ENCODE data around the gene PLA2G15.
A peak's percentile ranks its signal among the peaks of the same experiment; 100 is the strongest.

PLA2G15 gene, protein sequence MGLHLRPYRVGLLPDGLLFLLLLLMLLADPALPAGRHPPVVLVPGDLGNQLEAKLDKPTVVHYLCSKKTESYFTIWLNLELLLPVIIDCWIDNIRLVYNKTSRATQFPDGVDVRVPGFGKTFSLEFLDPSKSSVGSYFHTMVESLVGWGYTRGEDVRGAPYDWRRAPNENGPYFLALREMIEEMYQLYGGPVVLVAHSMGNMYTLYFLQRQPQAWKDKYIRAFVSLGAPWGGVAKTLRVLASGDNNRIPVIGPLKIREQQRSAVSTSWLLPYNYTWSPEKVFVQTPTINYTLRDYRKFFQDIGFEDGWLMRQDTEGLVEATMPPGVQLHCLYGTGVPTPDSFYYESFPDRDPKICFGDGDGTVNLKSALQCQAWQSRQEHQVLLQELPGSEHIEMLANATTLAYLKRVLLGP
- 7.5 to 8.4 reads per million in 2 donors for total RNA-seq

DNA sequence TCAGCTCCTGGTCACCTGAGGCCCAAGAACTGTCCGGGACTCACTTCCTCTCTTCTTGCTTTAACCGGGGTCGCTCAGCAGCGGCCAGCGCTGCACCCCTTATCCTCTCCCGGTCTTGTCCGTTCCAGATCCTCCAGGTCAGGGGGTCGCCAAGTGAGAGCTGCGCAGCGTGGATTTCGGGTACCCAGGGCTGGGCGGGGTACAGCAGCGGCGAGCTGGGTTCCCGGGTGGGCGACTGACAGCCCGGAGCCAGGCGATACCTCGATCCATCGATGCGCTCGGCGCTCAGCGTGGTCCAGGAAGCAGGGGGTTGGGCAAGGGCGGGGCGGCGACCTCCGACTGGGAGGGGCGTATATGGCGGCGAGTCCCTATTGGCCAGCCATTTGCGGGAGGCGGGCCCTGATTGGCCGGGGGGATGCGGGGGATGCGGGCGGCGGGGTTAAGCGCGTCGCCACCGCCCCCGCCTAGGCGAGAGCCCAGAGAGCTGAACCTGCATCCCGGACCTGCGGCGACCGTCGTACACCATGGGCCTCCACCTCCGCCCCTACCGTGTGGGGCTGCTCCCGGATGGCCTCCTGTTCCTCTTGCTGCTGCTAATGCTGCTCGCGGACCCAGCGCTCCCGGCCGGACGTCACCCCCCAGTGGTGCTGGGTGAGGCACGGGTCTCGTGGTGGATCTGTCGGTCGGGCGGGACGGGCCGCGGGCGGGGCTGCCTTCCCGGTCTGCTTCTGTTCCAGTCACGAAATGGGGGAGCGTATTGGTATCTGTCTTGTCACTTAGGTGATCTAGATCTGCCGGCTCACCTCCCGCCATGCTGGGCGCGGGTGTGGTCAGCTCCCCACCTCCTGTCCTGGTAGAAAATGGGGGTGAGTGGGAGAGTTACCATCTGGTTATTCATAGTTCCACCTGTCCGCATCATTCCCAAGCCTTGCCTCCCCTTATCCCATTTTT, at the start of gene PLA2G15:
Gene PLA2G15 (plus strand): TSS at position 471 of the 951 bp plus-strand sequence. CDS start 54 bp downstream, at position 525.
- peak; percentile 88 to 97 (median 95) for DNase-seq

DNA sequence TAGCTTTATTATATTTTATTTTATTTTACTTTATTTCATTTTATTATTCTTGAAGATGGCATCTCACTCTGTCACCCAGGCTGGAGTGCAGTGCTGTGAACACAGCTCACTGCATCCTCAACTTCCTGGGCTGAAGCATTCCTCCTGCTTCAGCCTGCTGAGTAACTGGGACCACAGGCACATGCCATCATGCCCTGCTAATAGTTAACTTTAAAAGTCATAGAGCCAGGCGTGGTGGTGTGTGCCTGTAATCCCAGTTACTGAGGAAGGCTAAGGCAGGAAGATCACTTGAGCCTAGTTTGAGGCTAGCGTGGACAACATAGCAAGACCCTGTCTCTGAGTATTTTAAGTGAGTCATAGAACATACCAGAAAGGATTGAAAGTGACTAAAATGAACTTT, 47.9 kb upstream of the PLA2G15 start:
- no peak for DNase-seq

DNA sequence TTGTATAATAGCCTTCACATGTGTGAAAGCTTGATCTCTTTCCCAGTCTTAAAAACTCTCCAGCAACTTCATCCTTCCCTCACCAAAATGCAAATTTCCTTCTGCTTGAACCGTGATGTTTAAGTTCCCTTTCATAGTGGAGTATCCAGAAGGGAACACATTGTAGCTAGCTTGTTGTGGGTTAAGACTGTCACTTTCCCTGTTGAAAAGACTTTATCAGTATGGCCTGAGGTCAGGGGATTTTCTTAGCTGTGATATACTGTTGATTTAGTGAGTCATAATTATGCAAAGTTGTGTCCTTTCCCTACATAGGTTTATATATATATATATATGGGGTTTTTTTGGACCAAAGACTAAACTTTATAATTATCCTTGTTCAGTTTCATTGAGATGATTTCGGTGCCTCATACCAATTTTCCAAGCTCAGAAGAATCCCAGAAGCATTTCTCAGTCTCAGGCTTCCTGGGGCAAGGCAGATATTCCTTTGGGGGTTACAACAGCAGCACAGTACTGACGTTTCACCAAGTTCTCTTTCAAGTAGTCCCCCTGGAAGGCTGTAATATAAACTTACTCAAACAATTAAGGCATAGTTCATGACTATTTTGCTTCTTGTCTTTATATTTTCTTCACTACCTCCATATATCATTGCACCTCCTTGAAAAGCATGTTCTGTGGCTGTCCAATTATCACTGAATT, 44.9 kb upstream of the PLA2G15 start:
- peak in 1 of 5 experiments; percentile 30 for DNase-seq

DNA sequence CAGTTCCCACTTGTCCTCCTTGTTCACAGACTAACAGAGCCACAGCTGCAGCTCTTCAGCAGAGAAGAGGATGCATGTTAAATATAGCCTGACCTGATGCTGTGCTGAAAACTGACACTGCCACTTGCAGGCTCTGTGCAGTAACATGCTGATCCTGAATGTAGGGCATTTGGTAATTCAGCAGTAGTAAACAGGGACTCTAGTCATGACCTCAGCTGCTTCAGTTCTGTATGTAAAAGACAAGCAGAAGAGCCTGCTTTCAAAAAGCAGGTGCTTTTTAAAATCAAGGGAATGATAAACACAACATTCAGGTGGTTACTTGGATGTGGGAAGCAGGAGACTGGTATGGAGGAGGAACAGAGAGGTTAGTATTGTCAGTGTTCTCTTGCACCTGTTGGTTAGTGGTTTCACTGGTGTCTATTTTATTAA, 43.1 kb upstream of the PLA2G15 start:
- DNase-seq: no peak

DNA sequence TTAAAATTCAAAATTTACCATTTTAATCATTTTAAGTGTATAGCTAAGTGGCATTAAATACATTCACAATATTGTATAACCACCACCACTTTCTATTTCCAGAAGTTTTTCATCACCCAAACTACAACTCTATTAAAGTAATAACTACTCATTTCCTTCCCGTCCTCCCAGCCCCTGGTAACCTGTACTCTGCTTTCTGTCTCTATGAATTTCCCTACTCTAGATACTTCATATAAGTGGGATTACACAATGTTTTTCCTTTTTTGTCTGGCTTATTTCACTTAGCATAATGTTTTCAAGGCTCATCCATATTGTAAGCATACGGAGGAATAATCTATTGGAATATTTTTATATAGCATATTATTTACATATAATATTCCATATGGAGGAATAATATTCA, 38.9 kb upstream of the PLA2G15 start:
- no peak for DNase-seq

DNA sequence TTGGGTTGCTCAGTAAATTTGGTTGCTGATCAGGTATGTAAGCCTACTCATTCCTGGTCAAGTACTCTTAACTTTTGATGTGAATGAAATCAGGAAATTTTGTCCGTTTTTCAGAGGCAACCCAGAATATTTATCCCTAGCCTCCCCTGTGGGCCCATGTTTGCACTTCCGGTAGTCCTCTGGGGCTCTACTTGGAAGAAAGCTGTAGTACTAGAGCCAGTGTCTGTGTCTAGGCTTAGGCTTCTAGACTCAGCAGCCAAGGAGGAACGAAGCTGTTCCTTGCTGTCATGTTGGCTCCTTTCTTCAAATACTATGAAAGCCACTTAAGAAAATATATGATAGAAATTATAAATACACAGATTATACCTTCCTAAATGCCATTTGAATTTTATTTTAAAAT, 30.4 kb upstream of the PLA2G15 start:
- DNase-seq: no peak

DNA sequence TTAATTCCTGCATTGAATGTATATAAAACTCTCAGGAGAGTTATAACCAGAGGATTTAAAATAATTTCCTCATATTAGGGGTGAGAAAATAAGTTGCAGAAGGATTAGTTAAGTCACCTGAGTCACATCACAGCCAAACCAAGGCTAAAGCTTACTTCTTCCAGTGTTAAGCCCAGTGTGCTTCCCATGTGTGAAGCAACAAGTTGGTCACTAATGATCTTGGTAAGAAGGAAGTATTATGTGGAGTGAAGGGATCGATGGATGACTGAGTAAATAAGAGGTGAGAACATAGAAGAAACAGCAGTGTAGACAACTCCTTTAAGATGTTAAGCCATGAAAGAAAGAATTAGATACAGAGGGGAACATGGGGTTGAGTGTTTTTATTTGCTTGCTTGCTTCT, 29.9 kb upstream of the PLA2G15 start:
- no peak for DNase-seq

DNA sequence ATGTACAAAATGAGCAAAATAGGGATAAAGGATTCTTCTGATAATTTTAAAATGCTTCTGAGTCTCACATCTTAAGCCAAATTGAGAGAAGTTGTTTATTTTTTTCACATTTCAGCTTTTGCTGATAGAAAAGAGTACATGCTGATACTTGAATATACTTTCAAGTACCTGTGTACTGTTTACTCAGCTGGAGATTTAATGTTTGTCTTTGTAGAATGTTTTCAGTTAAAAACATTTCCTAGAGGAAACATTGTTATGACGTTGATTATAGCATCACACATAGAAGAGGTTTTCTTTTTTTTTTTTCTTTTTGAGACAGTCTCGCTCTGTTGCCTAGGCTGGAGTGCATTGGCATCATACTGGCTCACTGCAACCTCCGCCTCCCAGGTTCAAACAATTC, 28.9 kb upstream of the PLA2G15 start:
- DNase-seq: no peak

DNA sequence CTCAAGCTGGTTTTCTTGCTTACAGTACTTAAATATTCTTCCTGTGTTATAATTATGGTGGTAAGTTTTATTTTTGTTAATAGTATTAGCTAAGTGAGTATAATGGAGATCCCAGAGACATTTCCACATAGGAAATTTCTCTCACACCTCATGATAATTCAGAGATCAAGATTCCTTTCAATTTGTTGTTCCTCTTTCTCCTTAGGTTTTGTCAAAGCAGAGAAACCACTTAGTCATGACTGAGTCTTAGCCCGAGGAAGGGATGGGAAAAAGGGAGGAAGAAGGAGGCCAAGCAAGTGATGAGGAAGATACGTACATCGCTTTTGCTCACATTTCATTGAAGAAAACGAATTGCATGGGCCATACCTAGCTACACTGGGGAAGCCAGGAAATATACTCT, 27.7 kb upstream of the PLA2G15 start:
- no peak for DNase-seq

DNA sequence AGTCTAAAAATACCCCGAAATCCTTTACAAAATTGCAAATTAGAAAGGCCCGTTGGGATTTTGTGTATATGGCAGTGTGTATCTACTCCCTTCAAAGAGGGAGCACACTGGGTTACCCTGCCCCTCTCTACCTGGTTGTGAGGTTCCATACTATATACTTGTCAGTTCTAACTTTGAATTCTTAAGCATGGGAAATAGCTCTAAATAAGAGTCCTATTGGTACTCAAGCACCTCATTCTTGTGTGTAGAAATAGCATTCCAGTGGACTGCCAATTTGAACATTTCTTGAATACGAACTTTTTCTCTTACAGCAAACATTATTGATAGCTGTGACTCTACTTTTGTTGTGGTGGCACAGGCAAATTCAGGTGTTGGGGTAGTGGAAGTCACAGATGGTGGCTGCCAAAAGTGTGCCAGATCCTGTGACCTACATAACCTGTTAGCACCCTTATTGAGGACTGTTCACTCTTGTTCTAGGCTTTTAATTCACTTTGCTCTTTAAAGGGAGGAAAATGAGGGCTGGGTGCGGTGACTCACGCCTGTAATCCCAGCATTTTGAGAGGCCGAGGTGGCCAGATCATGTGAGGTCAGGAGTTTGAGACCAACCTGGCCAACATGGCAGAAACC, 25.3 kb upstream of the PLA2G15 start:
- DNase-seq: no peak

DNA sequence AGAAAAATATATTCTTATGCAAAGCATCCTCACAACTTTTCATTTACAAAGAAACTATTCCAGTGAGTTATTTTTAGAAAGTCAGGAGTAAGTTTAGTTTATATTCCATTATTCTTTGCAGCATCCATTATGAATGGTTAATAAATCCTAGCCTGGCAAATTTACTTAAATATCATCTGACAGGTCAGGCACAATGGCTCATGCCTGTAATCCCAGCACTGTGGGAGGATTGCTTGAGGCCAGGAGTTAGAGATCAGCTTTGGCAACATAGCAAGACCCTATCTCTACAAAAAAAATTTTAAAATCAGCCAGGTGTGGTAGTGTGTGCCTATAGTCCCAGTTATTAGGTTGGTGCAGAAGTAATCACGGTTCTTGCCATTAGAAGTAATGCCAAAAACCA, 22.1 kb upstream of the PLA2G15 start:
- DNase-seq: no peak

DNA sequence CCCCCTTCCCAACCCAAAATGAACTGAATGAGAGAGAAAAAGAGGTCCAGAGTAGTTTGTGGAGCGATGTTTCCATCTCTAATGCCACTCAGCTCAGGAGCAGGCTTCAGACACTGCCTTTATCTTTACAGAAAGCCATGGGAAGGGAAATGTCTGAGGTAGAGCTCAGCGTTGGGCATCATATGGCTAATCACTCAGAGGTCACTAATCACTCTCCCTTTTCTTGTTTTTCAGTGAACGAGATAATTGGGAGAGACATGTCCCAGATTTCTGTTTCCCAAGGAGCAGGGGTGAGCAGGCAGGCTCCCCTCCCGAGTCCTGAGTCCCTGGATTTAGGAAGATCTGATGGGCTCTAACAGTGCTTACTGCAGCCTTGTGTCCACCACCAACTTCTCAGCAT, 19.1 kb upstream of the PLA2G15 start:
- no peak for DNase-seq

DNA sequence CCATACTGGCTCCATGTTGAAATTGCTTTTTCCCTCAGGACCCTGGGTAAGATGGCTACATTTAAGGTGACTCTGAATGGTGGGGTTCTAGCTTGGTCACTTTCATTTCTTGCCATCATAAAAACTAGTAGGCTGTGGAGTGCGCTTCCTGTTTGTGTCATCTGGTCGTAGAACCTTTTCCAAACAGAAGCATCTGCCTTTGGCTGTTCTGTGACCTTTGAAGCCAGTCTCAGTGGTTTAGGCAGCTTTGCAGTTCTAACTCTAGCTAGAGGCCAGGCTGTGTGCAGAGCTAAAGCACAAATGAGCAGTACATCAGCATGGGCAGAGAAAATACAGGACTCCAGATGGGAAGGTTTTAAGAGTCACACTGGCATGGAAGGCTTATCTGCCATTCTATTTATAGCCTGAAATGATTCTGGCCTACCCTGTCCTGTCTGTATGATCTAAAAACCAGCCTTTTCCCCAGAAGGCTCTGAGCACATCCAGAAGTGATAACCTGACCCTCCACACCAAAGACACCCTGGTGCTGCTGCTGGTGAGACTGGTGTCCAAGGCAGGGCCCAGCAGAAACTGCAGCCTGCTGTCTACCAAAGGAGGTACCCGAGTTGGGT, 17.9 kb upstream of the PLA2G15 start:
- peak in 1 of 5 experiments; percentile 57 for DNase-seq

DNA sequence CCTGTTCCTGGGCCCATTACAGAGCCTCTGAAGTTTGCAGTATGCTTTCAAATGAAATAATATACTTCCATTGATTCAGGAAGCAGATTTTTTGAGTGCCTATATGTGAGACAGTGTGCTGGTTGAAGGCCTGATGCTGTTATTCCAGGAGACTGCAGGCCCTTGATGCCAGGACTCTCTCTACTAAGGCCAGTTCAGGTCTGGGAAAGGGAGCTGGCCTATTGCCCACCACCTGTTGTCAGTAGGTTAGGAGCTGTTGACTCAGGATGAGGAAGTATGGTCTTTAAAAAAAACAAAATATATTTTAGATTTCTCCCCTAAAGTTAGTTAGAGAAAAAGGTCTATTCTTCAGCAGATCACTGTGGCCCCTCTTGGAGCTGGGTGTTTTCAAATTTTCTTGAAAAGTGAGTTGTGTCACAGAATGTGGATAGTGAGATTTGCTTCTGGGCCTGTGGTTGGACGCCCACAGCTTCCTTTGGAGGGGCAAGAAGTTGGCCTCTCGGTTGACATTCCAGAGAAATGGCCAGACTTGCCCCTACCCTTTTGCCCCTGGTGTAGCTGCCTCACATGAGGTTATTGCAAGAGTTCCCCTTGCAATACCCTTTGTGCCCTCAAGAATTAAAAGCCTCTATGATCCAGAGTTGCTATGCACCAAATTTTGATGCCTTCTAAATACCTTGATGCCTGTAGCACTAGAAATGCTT, 17.2 kb upstream of the PLA2G15 start:
- no peak for DNase-seq

DNA sequence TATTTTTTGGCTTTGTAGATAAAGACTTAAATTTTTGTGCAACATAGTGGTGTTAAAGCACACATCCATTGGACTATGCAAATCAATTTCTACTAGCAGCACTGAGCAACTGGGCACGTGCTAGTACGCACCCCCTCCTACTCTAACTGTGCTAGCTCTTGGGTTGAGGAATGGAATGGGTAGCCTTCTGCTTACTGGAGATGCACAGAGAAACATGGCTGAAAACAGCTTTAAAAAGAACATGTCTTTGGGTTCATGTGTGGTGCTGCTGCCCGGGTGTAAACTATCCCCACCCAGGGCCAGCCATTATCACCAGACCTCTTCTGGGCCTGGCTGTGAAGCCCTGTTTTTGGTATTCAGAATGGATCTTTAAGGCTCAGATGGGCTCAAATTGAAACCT, 16.5 kb upstream of the PLA2G15 start:
- DNase-seq: no peak

DNA sequence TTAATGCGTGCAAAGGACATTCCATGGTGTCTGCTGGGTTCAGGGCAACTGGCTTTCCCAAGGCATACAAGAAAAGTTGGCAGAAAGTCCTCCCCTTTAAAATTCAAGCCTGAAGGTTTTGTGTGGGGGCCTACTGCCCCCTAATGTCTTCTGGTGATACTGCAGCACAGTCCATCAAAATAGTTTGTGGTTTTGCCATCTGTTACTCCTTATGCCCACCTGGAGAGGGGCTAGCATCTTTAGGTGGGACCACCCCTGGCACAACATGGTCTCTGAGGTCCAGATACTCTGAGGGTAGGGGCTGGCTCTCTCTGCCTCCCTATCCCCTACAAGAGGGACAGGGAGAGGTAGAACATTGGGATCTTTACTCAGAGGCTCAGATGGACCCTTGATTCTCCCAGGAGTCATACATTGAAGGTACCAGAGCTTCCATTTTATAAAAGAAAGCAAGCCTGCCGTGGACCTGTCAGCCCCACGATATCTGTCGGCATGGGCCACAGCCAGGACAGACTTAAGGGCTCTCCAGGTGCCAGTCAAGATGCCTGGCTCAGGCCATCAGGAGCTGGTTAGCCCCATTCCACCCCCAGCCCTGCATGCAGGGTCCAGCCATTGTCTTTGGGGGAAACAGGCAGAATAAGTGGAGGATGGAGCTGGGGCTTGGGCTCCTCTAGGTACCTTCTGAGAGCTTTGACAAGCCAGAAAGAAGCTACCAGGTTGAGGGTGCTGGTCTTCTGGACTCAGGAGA, 15.6 kb upstream of the PLA2G15 start:
- DNase-seq: peak in 1 of 5 experiments; percentile 32

DNA sequence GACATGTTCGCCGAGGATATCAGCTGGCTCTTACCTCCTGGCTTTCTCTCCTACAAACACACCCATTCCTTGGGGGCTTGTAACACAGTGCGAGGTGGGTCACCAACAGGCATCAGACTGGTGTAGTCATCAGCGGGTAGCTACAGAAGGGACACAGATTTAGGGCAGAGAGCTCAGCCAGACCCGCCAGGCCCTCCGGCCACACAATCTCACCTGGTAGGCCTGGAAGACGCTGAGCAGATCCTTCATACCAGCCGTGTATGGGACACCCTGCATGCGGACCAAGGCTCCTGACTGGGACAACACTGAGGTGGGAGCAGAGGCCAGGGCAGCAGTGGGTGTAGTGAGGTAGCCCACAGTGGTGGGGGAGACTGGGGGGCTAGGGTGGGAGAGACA, 15.0 kb upstream of the PLA2G15 start:
- DNase-seq: no peak

DNA sequence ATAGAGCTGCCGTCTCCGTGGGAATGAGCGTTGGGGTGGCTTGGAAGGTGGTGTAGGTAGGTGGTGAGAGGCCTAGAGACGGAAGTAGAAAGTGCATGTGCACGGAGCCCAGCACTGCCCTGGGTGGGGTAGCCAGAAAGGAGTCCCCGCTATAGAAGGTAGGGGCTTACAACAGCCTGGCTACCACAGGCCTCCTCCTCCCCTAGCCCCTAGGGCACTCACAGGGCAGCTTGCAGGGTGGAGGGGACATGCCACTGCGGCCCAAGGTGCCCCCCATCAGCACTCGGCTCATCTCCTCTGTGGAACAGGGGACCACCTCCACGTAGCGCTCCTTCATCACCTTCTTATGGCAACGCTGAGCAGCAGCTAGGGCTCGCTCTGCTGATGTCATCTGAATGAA, 14.2 kb upstream of the PLA2G15 start:
- no peak for DNase-seq

DNA sequence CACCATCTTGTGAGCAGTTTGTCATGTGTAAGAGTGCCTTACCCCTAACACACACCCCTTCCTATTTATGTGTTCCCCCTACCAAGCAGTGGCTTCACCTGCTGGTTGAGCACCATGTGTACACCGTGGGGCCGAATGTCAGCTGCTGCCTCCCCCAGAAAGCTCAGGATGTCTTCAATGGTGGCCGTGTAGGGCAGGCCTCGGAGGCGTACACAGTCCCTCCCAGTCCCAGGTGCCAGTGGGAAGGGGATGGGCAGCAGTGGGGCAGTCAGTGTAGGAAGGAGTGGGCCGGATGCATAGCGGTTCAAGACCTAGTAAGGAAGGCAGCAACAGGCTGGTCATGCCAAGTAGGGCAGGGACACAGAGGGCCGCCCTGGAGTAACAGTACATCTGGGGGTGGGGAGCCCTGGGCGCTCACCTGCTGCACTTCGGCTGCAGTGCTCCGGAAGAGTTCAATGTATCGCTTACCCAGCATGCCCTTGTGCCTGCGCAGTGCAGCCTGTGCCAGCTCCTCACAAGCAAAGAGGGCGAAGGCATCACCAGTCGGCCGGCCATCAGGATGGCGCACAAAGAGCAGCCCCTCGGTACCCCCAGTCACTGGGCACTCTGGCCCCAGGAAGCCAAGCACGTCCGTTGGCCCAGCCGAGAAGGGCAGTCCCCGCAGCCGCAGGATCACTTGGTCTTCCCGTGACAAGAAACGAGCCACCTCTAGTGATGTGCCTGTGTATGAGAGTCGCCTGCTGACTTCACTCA, 13.6 kb upstream of the PLA2G15 start:
- DNase-seq: no peak

DNA sequence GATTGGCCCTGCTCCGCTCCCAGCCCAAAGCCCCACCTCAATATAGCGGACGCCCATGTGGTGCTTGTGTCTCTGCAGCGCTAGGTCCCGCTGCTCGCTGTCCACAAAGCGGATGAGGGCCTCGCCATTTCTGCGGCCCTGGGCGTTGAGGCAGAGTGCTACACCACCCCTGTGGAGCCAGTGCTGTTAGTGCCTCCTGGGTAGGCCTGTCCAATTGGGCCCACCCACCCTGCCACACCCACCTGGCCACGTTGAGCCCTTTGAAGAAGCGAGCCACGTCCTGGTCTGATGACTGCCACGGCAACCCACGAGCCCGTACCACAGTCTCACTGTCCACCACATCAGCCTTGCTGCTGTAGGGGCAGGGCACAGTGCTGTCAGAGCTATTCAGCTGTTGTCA, 12.8 kb upstream of the PLA2G15 start:
- no peak for DNase-seq
